ENCODE data around the gene ATL3. TPM values are rescaled to one million over a fixed set of nuclear protein-coding genes. Genes with fewer than 3 reads are reported as not detected.

Gene ATL3
- total and polyA plus RNA-seq, 2 of the 13 experiments (the other 11 are each of a cell fraction or from before 2014, with no cell fraction given): not detected

DNA sequence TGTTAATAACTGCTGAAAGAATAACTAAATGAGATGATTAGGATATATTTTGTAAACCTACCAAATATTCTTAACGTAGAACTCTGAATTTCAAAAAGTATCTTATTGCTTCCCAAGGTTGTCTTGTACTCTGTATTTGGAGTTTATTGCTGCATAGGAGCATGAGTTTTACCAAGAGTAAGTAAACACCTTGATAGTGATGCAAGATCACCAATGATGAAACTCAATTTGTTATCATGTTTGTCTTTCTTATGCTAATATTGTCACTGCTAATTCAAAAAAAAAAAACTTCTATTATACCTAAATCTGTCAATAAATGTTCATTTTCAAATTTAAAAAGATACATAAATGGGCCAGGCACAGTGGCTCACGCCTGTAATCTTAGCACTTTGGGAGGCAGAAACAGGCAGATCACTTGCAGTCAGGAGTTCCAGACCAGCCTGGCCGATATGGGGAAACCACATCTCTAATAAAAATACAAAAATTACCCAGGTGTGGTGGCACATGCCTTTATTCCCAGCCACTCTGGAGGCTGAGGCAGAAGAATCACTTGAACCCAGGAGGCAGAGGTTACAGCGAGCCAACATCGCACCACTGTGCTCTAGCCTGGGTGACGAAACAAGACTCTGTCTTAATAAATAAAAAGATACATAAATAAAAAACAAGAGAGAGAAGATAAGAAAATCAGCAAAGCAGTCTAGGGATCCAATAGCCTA lies 84.6 kb downstream of the ATL3 start (continued):
- TF ChIP-seq GATAD2A (CRISPR knock-in tag; IDR thresholded peaks at IDR 0.05) (peak; percentile 77), KLF16 (CRISPR knock-in tag; IDR thresholded peaks at IDR 0.05) (peak in 1 of 2 experiments; percentile 37; a peak in 1 of 4 replicates), ZIK1 (CRISPR knock-in tag; IDR thresholded peaks at IDR 0.05; ENCODE audit: borderline replicate concordance, low read depth) (no peak), EP300 (IDR thresholded peaks at IDR 0.05; ENCODE audit: low read depth in 2 of 2, low read length in 2 of 2) (peak in 1 of 2 experiments; percentile 53; a peak in 2 of 4 replicates), EP300 (CRISPR knock-in tag; IDR thresholded peaks at IDR 0.05; ENCODE audit: borderline replicate concordance) (no peak), U2AF1 (optimal IDR thresholded peaks at IDR 0.05; ENCODE audit: low read depth, low read length) (no peak), ATF7 (IDR thresholded peaks at IDR 0.05) (0 out of 2 replicates have a peak, but pooled peaks have one; percentile 7), ATF7 (CRISPR knock-in tag; IDR thresholded peaks at IDR 0.05) (no peak), FOXA3 (CRISPR knock-in tag; IDR thresholded peaks at IDR 0.05) (peak; percentile 81; the same call in 1 of the 2 replicates)
- TF ChIP-seq, protein P1, sequence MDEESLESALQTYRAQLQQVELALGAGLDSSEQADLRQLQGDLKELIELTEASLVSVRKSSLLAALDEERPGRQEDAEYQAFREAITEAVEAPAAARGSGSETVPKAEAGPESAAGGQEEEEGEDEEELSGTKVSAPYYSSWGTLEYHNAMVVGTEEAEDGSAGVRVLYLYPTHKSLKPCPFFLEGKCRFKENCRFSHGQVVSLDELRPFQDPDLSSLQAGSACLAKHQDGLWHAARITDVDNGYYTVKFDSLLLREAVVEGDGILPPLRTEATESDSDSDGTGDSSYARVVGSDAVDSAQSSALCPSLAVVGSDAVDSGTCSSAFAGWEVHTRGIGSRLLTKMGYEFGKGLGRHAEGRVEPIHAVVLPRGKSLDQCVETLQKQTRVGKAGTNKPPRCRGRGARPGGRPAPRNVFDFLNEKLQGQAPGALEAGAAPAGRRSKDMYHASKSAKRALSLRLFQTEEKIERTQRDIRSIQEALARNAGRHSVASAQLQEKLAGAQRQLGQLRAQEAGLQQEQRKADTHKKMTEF (CRISPR knock-in tag; IDR thresholded peaks at IDR 0.05): peak; percentile 27; the same call in 1 of the 2 replicates
- TF ChIP-seq, protein P2, sequence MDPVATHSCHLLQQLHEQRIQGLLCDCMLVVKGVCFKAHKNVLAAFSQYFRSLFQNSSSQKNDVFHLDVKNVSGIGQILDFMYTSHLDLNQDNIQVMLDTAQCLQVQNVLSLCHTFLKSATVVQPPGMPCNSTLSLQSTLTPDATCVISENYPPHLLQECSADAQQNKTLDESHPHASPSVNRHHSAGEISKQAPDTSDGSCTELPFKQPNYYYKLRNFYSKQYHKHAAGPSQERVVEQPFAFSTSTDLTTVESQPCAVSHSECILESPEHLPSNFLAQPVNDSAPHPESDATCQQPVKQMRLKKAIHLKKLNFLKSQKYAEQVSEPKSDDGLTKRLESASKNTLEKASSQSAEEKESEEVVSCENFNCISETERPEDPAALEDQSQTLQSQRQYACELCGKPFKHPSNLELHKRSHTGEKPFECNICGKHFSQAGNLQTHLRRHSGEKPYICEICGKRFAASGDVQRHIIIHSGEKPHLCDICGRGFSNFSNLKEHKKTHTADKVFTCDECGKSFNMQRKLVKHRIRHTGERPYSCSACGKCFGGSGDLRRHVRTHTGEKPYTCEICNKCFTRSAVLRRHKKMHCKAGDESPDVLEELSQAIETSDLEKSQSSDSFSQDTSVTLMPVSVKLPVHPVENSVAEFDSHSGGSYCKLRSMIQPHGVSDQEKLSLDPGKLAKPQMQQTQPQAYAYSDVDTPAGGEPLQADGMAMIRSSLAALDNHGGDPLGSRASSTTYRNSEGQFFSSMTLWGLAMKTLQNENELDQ (CRISPR knock-in tag; IDR thresholded peaks at IDR 0.05; ENCODE audit: borderline replicate concordance): no peak

All from HepG2 (cell line).